ENCODE results near the gene INAVA. TPM values are rescaled to one million over a fixed set of nuclear protein-coding genes. Genes with fewer than 3 reads are reported as not detected.

The INAVA gene
- total and polyA plus RNA-seq, 4 donors: 5.8 to 17.1 (median 9.3) TPM

DNA sequence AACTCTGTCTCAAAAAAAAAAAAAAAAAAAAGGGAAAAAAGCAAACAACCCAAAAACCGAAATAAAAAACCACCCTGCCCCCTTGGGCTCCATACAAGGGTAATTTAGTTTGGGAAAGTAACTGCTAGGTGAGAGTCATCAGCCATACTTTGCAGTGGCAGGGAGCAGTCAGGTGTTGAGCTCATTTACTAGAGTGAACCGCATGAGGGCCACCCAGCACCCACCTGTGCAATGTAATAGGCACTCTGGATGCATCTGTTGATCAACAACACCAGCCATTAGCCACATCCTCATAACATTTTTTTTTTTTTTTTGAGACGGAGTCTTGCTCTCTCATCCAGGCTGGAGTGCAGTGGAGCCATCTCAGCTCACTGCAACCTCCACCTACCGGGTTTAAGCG lies 9.1 kb downstream of the INAVA start:
- Histone ChIP-seq H3K27me3 (ENCODE audit: control insufficient read depth in 3 of 3, insufficient read depth in 3 of 3, low read length in 2 of 3) (no peaks in the 10 kb centered on the region), H3K4me3 (no peak overlapping the region), H3K27ac (ENCODE audit: low read depth in 1 of 2, low read length in 1 of 2) (no peak overlapping the region), H3K36me3 (ENCODE audit: control insufficient read depth in 4 of 4, insufficient read depth in 4 of 4, low read length in 4 of 4) (peaks cover 0 to 7% (median 1%) of the 10 kb centered on the region in 4 donors), H3K9ac (ENCODE audit: insufficient read depth in 1 of 2, low read length in 2 of 2) (no peak overlapping the region), H3K9me3 (ENCODE audit: control insufficient read depth in 4 of 4, insufficient read depth in 3 of 4, low read length in 3 of 4) (no peaks in the 10 kb centered on the region), H3K4me1 (ENCODE audit: control insufficient read depth in 5 of 5, insufficient read depth in 5 of 5, low read length in 5 of 5) (peaks cover 0 to 3% (median 0%) of the 10 kb centered on the region in 5 donors)
- no peak for ATAC-seq (ENCODE audit: insufficient read depth, low FRiP score)
- WGBS, 2 donors: 68 to 85% methylated on average over 5 of the region's 5 CpGs
- TF ChIP-seq, protein P1, sequence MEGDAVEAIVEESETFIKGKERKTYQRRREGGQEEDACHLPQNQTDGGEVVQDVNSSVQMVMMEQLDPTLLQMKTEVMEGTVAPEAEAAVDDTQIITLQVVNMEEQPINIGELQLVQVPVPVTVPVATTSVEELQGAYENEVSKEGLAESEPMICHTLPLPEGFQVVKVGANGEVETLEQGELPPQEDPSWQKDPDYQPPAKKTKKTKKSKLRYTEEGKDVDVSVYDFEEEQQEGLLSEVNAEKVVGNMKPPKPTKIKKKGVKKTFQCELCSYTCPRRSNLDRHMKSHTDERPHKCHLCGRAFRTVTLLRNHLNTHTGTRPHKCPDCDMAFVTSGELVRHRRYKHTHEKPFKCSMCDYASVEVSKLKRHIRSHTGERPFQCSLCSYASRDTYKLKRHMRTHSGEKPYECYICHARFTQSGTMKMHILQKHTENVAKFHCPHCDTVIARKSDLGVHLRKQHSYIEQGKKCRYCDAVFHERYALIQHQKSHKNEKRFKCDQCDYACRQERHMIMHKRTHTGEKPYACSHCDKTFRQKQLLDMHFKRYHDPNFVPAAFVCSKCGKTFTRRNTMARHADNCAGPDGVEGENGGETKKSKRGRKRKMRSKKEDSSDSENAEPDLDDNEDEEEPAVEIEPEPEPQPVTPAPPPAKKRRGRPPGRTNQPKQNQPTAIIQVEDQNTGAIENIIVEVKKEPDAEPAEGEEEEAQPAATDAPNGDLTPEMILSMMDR (IDR thresholded peaks at IDR 0.05; ENCODE audit: control extremely low read depth, extremely low read depth): no peak
- DNase-seq: no peak

DNA sequence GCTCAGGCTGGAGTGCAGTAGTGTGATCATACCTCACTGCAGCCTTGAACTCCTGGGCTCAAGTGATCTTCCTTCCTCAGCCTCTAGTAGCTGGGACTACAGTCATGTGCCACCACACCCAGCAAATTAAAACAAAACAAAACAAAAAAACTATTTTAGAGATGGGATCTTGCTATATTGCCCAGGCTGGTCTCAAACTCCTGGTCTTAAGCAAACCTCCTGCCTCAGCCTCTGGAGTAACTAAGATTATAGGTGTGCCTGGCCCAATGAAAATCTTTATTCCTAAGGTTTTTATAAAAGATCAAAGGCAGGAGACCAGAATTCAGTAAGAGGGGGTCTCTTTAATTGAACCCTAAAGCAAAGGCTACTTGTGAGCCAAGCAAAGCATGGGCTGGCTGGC lies 10.1 kb downstream of the INAVA start:
- H3K27ac ChIP-seq (ENCODE audit: low read depth in 1 of 2, low read length in 1 of 2): no peak overlapping the region
- H3K36me3 ChIP-seq (ENCODE audit: control insufficient read depth in 4 of 4, insufficient read depth in 4 of 4, low read length in 4 of 4): peaks cover 0 to 4% (median 0%) of the 10 kb centered on the region in 4 donors
- no peaks in the 10 kb centered on the region for H3K27me3 ChIP-seq (ENCODE audit: control insufficient read depth in 3 of 3, insufficient read depth in 3 of 3, low read length in 2 of 3)
- H3K9me3 ChIP-seq (ENCODE audit: control insufficient read depth in 4 of 4, insufficient read depth in 3 of 4, low read length in 3 of 4): no peaks in the 10 kb centered on the region
- peaks cover 0 to 3% (median 0%) of the 10 kb centered on the region in 5 donors for H3K4me1 ChIP-seq (ENCODE audit: control insufficient read depth in 5 of 5, insufficient read depth in 5 of 5, low read length in 5 of 5)
- DNase-seq: no peak
- ATAC-seq (ENCODE audit: insufficient read depth, low FRiP score): no peak
- no peak overlapping the region for H3K4me3 ChIP-seq
- H3K9ac ChIP-seq (ENCODE audit: insufficient read depth in 1 of 2, low read length in 2 of 2): no peak overlapping the region
- TF ChIP-seq, protein P1 (IDR thresholded peaks at IDR 0.05; ENCODE audit: control extremely low read depth, extremely low read depth): no peak

DNA sequence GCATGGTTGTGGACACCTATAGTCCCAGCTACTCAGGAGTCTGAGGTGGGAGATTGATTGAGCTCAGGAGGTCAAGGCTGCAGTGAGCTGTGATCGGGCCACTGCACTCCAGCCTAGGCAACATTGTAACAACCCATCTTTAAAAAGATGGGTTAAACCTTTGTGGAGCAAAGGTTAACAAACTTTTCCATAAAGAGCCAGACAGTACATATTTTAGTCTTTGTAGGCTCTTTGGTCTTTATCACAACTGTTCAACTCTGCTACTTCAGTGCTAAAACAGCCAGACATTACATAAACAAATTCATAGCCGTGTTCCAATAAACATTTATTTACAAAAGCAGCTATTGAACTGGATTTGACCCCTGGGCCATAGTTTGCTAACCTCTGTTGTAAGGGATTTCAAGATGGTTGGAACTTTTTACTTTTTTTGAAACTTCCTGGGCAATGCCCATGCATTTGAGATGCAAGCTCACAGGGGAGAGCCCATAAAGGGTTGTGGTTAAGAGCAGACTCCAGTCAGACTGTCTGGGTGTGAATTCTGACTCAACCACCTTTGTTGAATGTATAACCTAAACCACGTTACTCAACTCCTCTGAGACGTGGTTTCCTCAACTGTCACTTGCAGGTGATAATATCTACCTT lies 10.8 kb downstream of the INAVA start:
- TF ChIP-seq, protein P1 (IDR thresholded peaks at IDR 0.05; ENCODE audit: control extremely low read depth, extremely low read depth): no peak
- no peak overlapping the region for H3K9ac ChIP-seq (ENCODE audit: insufficient read depth in 1 of 2, low read length in 2 of 2)
- no peaks in the 10 kb centered on the region for H3K9me3 ChIP-seq (ENCODE audit: control insufficient read depth in 4 of 4, insufficient read depth in 3 of 4, low read length in 3 of 4)
- no peak overlapping the region for H3K27ac ChIP-seq (ENCODE audit: low read depth in 1 of 2, low read length in 1 of 2)
- no peaks in the 10 kb centered on the region for H3K27me3 ChIP-seq (ENCODE audit: control insufficient read depth in 3 of 3, insufficient read depth in 3 of 3, low read length in 2 of 3)
- WGBS, 2 donors: 46 to 60% methylated on average over 4 of the region's 4 CpGs
- peaks cover 0 to 3% (median 0%) of the 10 kb centered on the region in 5 donors for H3K4me1 ChIP-seq (ENCODE audit: control insufficient read depth in 5 of 5, insufficient read depth in 5 of 5, low read length in 5 of 5)
- ATAC-seq (ENCODE audit: insufficient read depth, low FRiP score) (no peak), DNase-seq (no peak)
- H3K4me3 ChIP-seq: no peak overlapping the region
- no peaks in the 10 kb centered on the region for H3K36me3 ChIP-seq (ENCODE audit: control insufficient read depth in 4 of 4, insufficient read depth in 4 of 4, low read length in 4 of 4)

DNA sequence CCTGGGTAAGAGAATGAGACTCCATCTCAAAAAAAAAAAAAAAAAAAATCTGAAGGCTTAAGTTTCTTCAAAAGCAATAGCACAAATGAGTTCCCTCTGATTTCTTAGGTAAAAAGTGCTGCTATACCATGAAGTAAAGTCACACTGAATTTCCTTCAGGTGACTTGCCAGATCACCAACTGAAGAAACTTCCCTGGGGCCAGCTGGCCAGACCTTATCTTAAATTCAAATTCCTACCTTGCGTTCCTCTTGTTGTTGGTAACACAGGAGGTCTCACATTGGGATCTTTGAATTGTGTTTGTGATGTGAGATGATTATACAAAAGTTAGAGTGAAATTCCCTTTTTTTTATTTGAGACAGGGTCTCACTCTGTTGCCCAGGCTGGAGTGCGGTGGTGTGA lies 11.8 kb downstream of the INAVA start:
- Histone ChIP-seq H3K4me3 (no peak overlapping the region), H3K27ac (ENCODE audit: low read depth in 1 of 2, low read length in 1 of 2) (no peak overlapping the region), H3K27me3 (ENCODE audit: control insufficient read depth in 3 of 3, insufficient read depth in 3 of 3, low read length in 2 of 3) (no peaks in the 10 kb centered on the region), H3K4me1 (ENCODE audit: control insufficient read depth in 5 of 5, insufficient read depth in 5 of 5, low read length in 5 of 5) (peaks cover 0 to 3% (median 0%) of the 10 kb centered on the region in 5 donors), H3K9me3 (ENCODE audit: control insufficient read depth in 4 of 4, insufficient read depth in 3 of 4, low read length in 3 of 4) (peaks cover 0 to 1% (median 0%) of the 10 kb centered on the region in 4 donors), H3K36me3 (ENCODE audit: control insufficient read depth in 4 of 4, insufficient read depth in 4 of 4, low read length in 4 of 4) (no peaks in the 10 kb centered on the region), H3K9ac (ENCODE audit: insufficient read depth in 1 of 2, low read length in 2 of 2) (no peak overlapping the region)
- ATAC-seq (ENCODE audit: insufficient read depth, low FRiP score) (no peak), DNase-seq (no peak)
- 85 to 97% methylated on average over 2 of the region's 2 CpGs for WGBS, 2 donors
- TF ChIP-seq, protein P1 (IDR thresholded peaks at IDR 0.05; ENCODE audit: control extremely low read depth, extremely low read depth): no peak

Data from lung (tissue), 12 donors.